ENCODE results near the gene PTMS. TPM values are rescaled to one million over a fixed set of nuclear protein-coding genes. Genes with fewer than 3 reads are reported as not detected.
"Not testable (repeated sequence)": the region's sequence is repeated elsewhere in the genome, so short reads cannot be mapped to it uniquely, and the experiment has no call there.

Gene PTMS
- total RNA-seq, 1 donor: 150 TPM

- DNase-seq (ENCODE audit: low read depth): no peak
- TF ChIP-seq CTCF (IDR thresholded peaks at IDR 0.05; ENCODE audit: insufficient read depth, low read depth, low read length): no peak
- no peak overlapping the region for H3K4me3 ChIP-seq (ENCODE audit: low read depth, low read length)
Measured at GRCh38 chr12:6729186-6729585, 37.0 kb upstream of the PTMS start.

GRCh38 chr12:6730169-6730568 is 36.0 kb upstream of the PTMS start:
- no peak overlapping the region for H3K4me3 ChIP-seq (ENCODE audit: low read depth, low read length)
- DNase-seq (ENCODE audit: low read depth): no peak
- TF ChIP-seq CTCF (IDR thresholded peaks at IDR 0.05; ENCODE audit: insufficient read depth, low read depth, low read length): no peak

GRCh38 chr12:6734506-6735387 is 31.4 kb upstream of the PTMS start:
- no peak for DNase-seq (ENCODE audit: low read depth)
- TF ChIP-seq CTCF (IDR thresholded peaks at IDR 0.05; ENCODE audit: insufficient read depth, low read depth, low read length): no peak
- H3K4me3 ChIP-seq (ENCODE audit: low read depth, low read length): no peak overlapping the region

- no peak overlapping the region for H3K4me3 ChIP-seq (ENCODE audit: low read depth, low read length)
- TF ChIP-seq CTCF (IDR thresholded peaks at IDR 0.05; ENCODE audit: insufficient read depth, low read depth, low read length): peak; percentile 82
- peak; percentile 62 for DNase-seq (ENCODE audit: low read depth)
Measured at GRCh38 chr12:6735448-6736191, 30.5 kb upstream of the PTMS start.

- H3K4me3 ChIP-seq (ENCODE audit: low read depth, low read length): no peak overlapping the region
- no peak for DNase-seq (ENCODE audit: low read depth)
- no peak for TF ChIP-seq CTCF (IDR thresholded peaks at IDR 0.05; ENCODE audit: insufficient read depth, low read depth, low read length)
Measured at GRCh38 chr12:6736754-6737153, 29.4 kb upstream of the PTMS start.

- H3K4me3 ChIP-seq (ENCODE audit: low read depth, low read length); DNase-seq (ENCODE audit: low read depth): not testable (repeated sequence)
Measured at GRCh38 chr12:6742080-6742479, 24.1 kb upstream of the PTMS start.

- H3K4me3 ChIP-seq (ENCODE audit: low read depth, low read length): no peak overlapping the region
- no peak for DNase-seq (ENCODE audit: low read depth)
- TF ChIP-seq CTCF (IDR thresholded peaks at IDR 0.05; ENCODE audit: insufficient read depth, low read depth, low read length): no peak
Measured at GRCh38 chr12:6742834-6743233, 23.3 kb upstream of the PTMS start.

GRCh38 chr12:6743300-6743699 is 22.9 kb upstream of the PTMS start:
- not testable (repeated sequence) for DNase-seq (ENCODE audit: low read depth); H3K4me3 ChIP-seq (ENCODE audit: low read depth, low read length)

Data from fibroblast of villous mesenchyme (primary cell).